T-cell (primary cell): Measurements from ENCODE around the gene DPP10. TPM values are rescaled to one million over a fixed set of nuclear protein-coding genes. Genes with fewer than 3 reads are reported as not detected.

ENCODE experiments used
- ATAC-seq, 4 experiments: fragments of 200-7000 bp in 3 of 4; fragments of 150-1000 bp in 1 of 4; cut with Tn5 transposase; replicated peaks in 1 of 4; 1 replicate in 3 of 4; 2 replicates in 1 of 4; pipeline ENCODE4 v1.10.0; 2021; ENCODE audit warnings: moderate library complexity in 3 of 4, mild to moderate bottlenecking in 2 of 4, moderate number of reproducible peaks in 1 of 4
- CTCF ChIA-PET, 2 donors: fragments of 300-600 bp; sonication (Branson Sonifier 250); formaldehyde crosslinking; loops; one replicate each; lab custom pipeline; 2022; ENCODE audit warnings: antibody characterized with exemption in 2 of 2; lab: Charles Lee
- POLR2A ChIA-PET, 2 donors: fragments of 300-600 bp; sonication (Branson Sonifier 250); formaldehyde crosslinking; loops; one replicate each; lab custom pipeline; 2022; ENCODE audit warnings: antibody characterized with exemption in 2 of 2; lab: Charles Lee
- DNase-seq, 35 experiments: peaks; one replicate each; pipeline versions ENCODE4 v3.0.0 to v3.0.0-alpha.2; 2013 to 2023
- H3K27ac ChIP-seq: one replicate; pipeline ENCODE4 v1.5.1; 2013; ENCODE audit warnings: low read length
- H3K27me3 ChIP-seq, 2 experiments: replicated peaks in 1 of 2; 1 replicate in 1 of 2; 2 replicates in 1 of 2; pipeline versions ENCODE4 v1.6.1 to v1.7.0; 2013; ENCODE audit warnings: low read length in 1 of 2, mixed read lengths in 1 of 2; ENCODE audit not compliant: control insufficient read depth in 2 of 2, insufficient read depth in 2 of 2; ENCODE audit errors: extremely low read depth in 1 of 2
- H3K36me3 ChIP-seq, 2 donors: 1 replicate in 1 of 2; 2 replicates in 1 of 2; pipeline versions ENCODE4 v1.6.1 to v1.7.0; 2013; ENCODE audit warnings: low read length in 1 of 2; ENCODE audit not compliant: control insufficient read depth in 2 of 2, insufficient read depth in 1 of 2; ENCODE audit errors: extremely low read depth in 1 of 2
- H3K4me1 ChIP-seq, 2 experiments: 1 replicate in 1 of 2; 2 replicates in 1 of 2; pipeline versions ENCODE4 v1.6.1 to v1.7.0; 2013; ENCODE audit warnings: low read length in 2 of 2, mixed read lengths in 1 of 2; ENCODE audit not compliant: insufficient read depth in 2 of 2, control insufficient read depth in 1 of 2; ENCODE audit errors: extremely low read depth in 1 of 2
- H3K4me3 ChIP-seq, 2 donors: 1 replicate in 1 of 2; 2 replicates in 1 of 2; pipeline versions ENCODE4 v1.5.1 to v1.7.0; 2013; ENCODE audit warnings: mild to moderate bottlenecking in 2 of 2, low read length in 1 of 2, moderate library complexity in 1 of 2; ENCODE audit not compliant: control insufficient read depth in 1 of 2; ENCODE audit errors: extremely low read depth in 1 of 2
- H3K9me3 ChIP-seq: 2 replicates; pipeline ENCODE4 v1.7.0; 2013
- H3K27ac Mint-ChIP-seq, 2 donors: one replicate each; pipeline ENCODE4 v1.8.0; 2020 to 2021; ENCODE audit warnings: mild to moderate bottlenecking in 2 of 2, mixed read lengths in 2 of 2
- H3K27me3 Mint-ChIP-seq, 2 donors: one replicate each; pipeline ENCODE4 v1.8.0; 2021 to 2022; ENCODE audit warnings: mixed read lengths in 2 of 2
- H3K36me3 Mint-ChIP-seq: one replicate; pipeline ENCODE4 v1.8.0; 2021; ENCODE audit warnings: mixed read lengths
- H3K4me1 Mint-ChIP-seq, 3 donors: one replicate each; pipeline ENCODE4 v1.8.0; 2020 to 2022; ENCODE audit warnings: mixed read lengths in 3 of 3, mild to moderate bottlenecking in 1 of 3
- H3K4me3 Mint-ChIP-seq, 3 donors: one replicate each; pipeline ENCODE4 v1.8.0; 2020 to 2022; ENCODE audit warnings: mild to moderate bottlenecking in 3 of 3, mixed read lengths in 3 of 3, moderate library complexity in 3 of 3
- H3K9me3 Mint-ChIP-seq, 3 donors: one replicate each; pipeline ENCODE4 v1.8.0; 2020 to 2022; ENCODE audit warnings: mixed read lengths in 3 of 3
- WGBS: methylation state at CpG from one replicate; pipeline ENCODE4 v1.1.5; 2013; ENCODE audit warnings: missing lambda C conversion rate; ENCODE audit not compliant: insufficient coverage; 5-methylcytosine and 5-hydroxymethylcytosine counted together
- total RNA-seq, 35 experiments: library from RNA in 6 of 35; stranded (reverse) in 6 of 35; fragments of 120-200 nt in 1 of 35; gene quantifications; one replicate each; pipeline versions ENCODE4 v1.2.1 to v1.2.4 and lab custom pipeline; 2013 to 2026

The DPP10 gene
- total RNA-seq, 5 donors from 2014 or later (not counting 1 experiment from before 2014, with no cell fraction given): not detected

DNA sequence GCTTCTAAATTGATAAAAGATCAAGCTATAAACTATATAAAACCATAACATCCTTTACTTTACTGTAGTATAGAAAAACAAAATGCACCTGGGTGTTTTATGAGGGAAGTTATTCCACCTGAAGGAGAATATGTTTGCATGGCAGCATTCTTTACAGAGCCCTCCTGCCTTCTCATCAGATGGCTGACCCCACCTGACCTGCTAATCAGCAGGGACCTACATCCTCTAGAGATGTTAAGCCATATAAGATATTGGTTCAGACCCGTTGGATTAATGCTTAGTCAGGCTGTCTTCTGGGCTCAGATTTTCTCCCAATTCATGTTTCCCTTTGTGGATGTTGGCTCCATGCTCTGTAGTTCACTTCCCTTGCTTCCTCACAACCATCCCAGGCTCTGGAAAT, 414.8 kb downstream of the DPP10 start:
- Histone ChIP-seq H3K4me1 (no peaks in the 10 kb centered on the region), H3K36me3 (no peaks in the 10 kb centered on the region), H3K27me3 (no peaks in the 10 kb centered on the region), H3K4me3 (no peak overlapping the region), H3K9me3 (no peaks in the 10 kb centered on the region), H3K27ac (no peak overlapping the region)
- WGBS: no CpG with 5 or more reads among the region's 1 CpG
- H3K4me3 Mint-ChIP-seq: no peak overlapping the region
- DNase-seq: no peak
- H3K9me3 Mint-ChIP-seq: peaks cover 0 to 6% (median 4%) of the 10 kb centered on the region in 3 donors
- H3K27ac Mint-ChIP-seq: no peak overlapping the region
- no peaks in the 10 kb centered on the region for H3K4me1 Mint-ChIP-seq
- H3K27me3 Mint-ChIP-seq: no peaks in the 10 kb centered on the region
- ATAC-seq: no peak
- POLR2A ChIA-PET: no interaction called here
- CTCF ChIA-PET: no interaction called here
- no peaks in the 10 kb centered on the region for H3K36me3 Mint-ChIP-seq

DNA sequence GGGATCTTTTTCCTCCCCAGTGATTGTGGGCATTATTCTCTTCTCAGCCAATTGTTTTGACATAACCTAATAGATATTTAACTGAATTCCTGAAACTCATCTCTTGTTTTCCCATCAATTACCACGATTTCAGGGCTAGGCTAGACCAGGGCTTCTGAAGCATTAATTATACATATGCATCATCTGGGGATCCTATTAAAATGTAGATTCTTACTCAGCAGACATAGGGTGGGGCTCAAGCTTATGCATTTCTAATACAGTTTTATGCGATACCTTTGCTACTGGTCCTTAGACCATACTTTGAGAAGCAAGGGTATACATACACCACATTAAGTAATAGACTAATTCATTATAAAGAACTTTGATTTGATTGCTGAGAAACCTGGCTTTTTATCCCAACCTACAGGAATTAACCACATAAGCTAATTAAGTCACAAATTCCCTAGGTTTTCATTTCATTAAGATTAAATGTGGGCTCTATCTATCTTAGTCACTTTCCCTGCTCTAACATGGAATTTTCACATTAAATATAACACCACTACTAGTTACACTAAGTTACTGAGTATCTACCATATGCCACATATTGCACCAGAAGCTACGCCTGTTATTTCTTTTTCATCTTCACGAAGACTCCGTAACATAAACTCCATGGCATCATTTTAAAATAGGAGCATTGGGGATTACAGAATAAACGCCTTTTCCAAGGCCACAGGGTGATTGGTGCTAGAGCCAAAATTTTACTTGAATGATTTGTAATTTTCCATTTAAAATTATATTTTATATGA, 417.5 kb downstream of the DPP10 start:
- no peaks in the 10 kb centered on the region for H3K36me3 ChIP-seq
- H3K4me3 ChIP-seq: no peak overlapping the region
- CTCF ChIA-PET: interaction anchor here in 1 of 2 donors (0.5 kb wide), 1 partner anchor 10 kb away, joined by 8 read pairs; no protein-coding TSS in a partner anchor
- no peak overlapping the region for H3K27ac Mint-ChIP-seq
- peaks cover 0 to 7% (median 3%) of the 10 kb centered on the region in 3 donors for H3K9me3 Mint-ChIP-seq
- H3K27me3 ChIP-seq: no peaks in the 10 kb centered on the region
- H3K9me3 ChIP-seq: no peaks in the 10 kb centered on the region
- H3K27me3 Mint-ChIP-seq: no peaks in the 10 kb centered on the region
- no peaks in the 10 kb centered on the region for H3K4me1 ChIP-seq
- H3K4me1 Mint-ChIP-seq: no peaks in the 10 kb centered on the region
- ATAC-seq (no peak), DNase-seq (no peak)
- WGBS: no CpG with 5 or more reads among the region's 6 CpGs
- H3K27ac ChIP-seq: no peak overlapping the region
- no peak overlapping the region for H3K4me3 Mint-ChIP-seq
- no peaks in the 10 kb centered on the region for H3K36me3 Mint-ChIP-seq
- POLR2A ChIA-PET: no interaction called here

DNA sequence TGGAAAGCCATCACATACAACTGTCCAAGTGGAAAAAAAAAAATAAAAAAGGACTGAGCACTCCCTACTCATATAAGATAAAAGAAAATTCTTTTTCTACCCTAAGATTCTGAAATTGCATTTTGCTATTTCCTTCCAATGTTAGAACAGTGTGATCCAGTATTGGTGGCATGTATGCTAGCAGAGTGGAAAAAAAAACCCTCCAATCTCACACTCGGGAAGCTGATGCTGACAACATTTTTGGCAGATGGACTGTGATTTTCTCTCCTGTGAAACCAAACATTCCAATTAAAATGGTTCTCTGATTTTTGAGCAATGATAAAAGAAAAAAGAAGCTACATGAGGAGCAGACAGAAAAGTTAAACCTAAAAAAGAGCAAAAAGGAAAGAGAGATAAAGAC, 419.8 kb downstream of the DPP10 start:
- DNase-seq (no peak), ATAC-seq (no peak)
- H3K27ac ChIP-seq: no peak overlapping the region
- no peaks in the 10 kb centered on the region for H3K27me3 ChIP-seq
- H3K36me3 ChIP-seq: no peaks in the 10 kb centered on the region
- no peak overlapping the region for H3K27ac Mint-ChIP-seq
- no peaks in the 10 kb centered on the region for H3K36me3 Mint-ChIP-seq
- H3K4me3 ChIP-seq: no peak overlapping the region
- H3K4me1 ChIP-seq: no peaks in the 10 kb centered on the region
- WGBS: no CpG with 5 or more reads among the region's 1 CpG
- H3K4me1 Mint-ChIP-seq: no peaks in the 10 kb centered on the region
- no peaks in the 10 kb centered on the region for H3K9me3 ChIP-seq
- POLR2A ChIA-PET: no interaction called here
- H3K9me3 Mint-ChIP-seq: peaks cover 0 to 6% (median 0%) of the 10 kb centered on the region in 3 donors
- CTCF ChIA-PET: interaction anchor here in 1 of 2 donors (0.6 kb wide), 1 partner anchor 58 kb away, joined by 3 read pairs; no protein-coding TSS in a partner anchor
- no peaks in the 10 kb centered on the region for H3K27me3 Mint-ChIP-seq
- H3K4me3 Mint-ChIP-seq: no peak overlapping the region

DNA sequence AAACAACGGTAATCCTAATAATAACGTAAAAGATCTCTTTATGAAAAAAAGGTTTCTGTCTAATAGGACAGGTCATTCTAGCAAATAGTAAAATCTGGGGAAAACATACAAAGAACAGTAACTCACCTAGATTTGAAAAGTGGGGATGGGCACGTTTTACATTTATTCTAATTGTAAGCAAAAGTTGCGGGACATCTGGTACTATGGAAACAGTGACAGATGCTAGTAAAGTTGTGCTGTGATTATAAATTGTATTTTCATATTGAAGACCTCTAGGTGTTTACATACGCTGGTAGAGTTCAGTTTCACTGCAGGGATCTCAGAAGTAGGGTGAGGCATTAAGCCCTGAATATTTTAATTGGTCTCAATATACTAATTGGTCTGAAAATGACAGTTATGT, 422.5 kb downstream of the DPP10 start:
- no peak for DNase-seq
- Histone ChIP-seq H3K27ac (no peak overlapping the region), H3K9me3 (no peaks in the 10 kb centered on the region), H3K27me3 (no peaks in the 10 kb centered on the region), H3K4me1 (no peaks in the 10 kb centered on the region), H3K36me3 (no peaks in the 10 kb centered on the region), H3K4me3 (no peak overlapping the region)
- no peak for ATAC-seq
- no peak overlapping the region for H3K4me3 Mint-ChIP-seq
- no peaks in the 10 kb centered on the region for H3K4me1 Mint-ChIP-seq
- no peaks in the 10 kb centered on the region for H3K27me3 Mint-ChIP-seq
- WGBS: 72% methylated on average over 3 of the region's 5 CpGs
- H3K27ac Mint-ChIP-seq: no peak overlapping the region
- peaks cover 0 to 4% (median 4%) of the 10 kb centered on the region in 3 donors for H3K9me3 Mint-ChIP-seq
- no peaks in the 10 kb centered on the region for H3K36me3 Mint-ChIP-seq
- ChIA-PET POLR2A (no interaction called here), CTCF (no interaction called here)

DNA sequence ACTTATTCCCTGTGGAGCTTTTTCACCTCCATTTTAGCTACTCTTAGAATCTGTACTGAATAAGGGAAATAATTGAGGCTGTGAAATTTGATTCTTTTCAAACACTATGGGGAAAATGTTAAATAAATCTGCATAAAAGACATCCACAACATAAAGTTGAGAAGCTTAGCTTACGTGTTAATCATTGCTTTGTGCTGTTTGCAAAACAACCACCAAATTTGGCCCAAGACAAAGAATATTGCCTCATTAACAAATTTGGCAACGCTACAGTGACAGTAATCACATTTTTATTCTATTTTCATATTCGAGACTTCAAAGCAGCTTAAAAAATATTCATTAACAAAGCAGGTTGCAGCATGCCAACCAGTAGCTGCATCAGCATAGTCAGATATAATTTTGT, 437.6 kb downstream of the DPP10 start:
- ATAC-seq (no peak), DNase-seq (no peak)
- Mint-ChIP-seq H3K27ac (no peak overlapping the region), H3K36me3 (no peaks in the 10 kb centered on the region), H3K9me3 (peaks cover 0 to 7% (median 4%) of the 10 kb centered on the region in 3 donors), H3K4me1 (no peaks in the 10 kb centered on the region), H3K27me3 (no peaks in the 10 kb centered on the region), H3K4me3 (no peak overlapping the region)
- CTCF ChIA-PET: no interaction called here
- Histone ChIP-seq H3K4me3 (no peak overlapping the region), H3K27me3 (no peaks in the 10 kb centered on the region), H3K36me3 (no peaks in the 10 kb centered on the region), H3K27ac (no peak overlapping the region), H3K9me3 (no peaks in the 10 kb centered on the region), H3K4me1 (no peaks in the 10 kb centered on the region)
- POLR2A ChIA-PET: no interaction called here
- WGBS: no CpG with 5 or more reads among the region's 3 CpGs

DNA sequence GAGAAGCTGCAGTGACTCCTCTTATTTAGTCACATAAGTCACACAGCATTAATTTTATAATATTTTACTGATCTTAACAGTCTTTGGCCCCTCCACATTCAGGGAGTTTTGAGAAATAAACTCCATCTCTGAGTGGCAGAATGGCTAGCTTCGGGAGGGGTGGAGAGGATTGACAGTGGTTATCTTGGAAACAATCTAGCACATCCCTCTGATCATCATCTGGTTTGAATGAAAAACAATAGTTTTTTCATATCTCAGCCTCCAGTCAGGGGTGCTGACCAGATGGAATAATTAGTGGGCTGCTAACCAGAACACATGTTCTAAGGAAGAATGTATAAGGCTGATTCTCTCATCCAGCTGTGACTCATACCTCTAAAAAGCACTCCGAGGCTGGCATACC, 477.5 kb downstream of the DPP10 start:
- Histone ChIP-seq H3K27me3 (no peaks in the 10 kb centered on the region), H3K36me3 (no peaks in the 10 kb centered on the region), H3K27ac (no peak overlapping the region), H3K9me3 (no peaks in the 10 kb centered on the region), H3K4me3 (no peak overlapping the region), H3K4me1 (no peaks in the 10 kb centered on the region)
- Mint-ChIP-seq H3K9me3 (peaks cover 5 to 9% (median 9%) of the 10 kb centered on the region in 3 donors), H3K36me3 (no peaks in the 10 kb centered on the region), H3K4me3 (no peak overlapping the region), H3K4me1 (no peaks in the 10 kb centered on the region), H3K27ac (no peak overlapping the region), H3K27me3 (no peaks in the 10 kb centered on the region)
- no peak for DNase-seq
- no CpG with 5 or more reads among the region's 2 CpGs for WGBS
- CTCF ChIA-PET: interaction anchor here in 1 of 2 donors (0.6 kb wide), 1 partner anchor 58 kb away, joined by 3 read pairs; no protein-coding TSS in a partner anchor
- POLR2A ChIA-PET: no interaction called here
- no peak for ATAC-seq
